MCF 10A (cell line): ENCODE data around the gene LRP10. TPM values are rescaled to one million over a fixed set of nuclear protein-coding genes. Genes with fewer than 3 reads are reported as not detected.

Source experiments
- BruUV-seq: library from RNA; stranded (reverse); fragments of 400-500 nt; replicated peaks from 2 replicates; lab custom pipeline; 2021; lab: Mats Ljungman, UMichigan
- CTCF ChIA-PET: fragments of 300-600 bp; sonication (Branson Sonifier 250); formaldehyde crosslinking; extraction: SDS; loops from one replicate; lab custom pipeline; 2021; ENCODE audit warnings: antibody characterized with exemption, inconsistent platforms; lab: Yijun Ruan, JAX
- POLR2A ChIA-PET: fragments of 300-600, 350-650 bp; sonication (Branson Sonifier 250); formaldehyde crosslinking; extraction: SDS; loops from one replicate; lab custom pipeline; 2020; ENCODE audit warnings: antibody characterized with exemption, inconsistent platforms; lab: Yijun Ruan, JAX
- DNase-seq: peaks from one replicate; pipeline ENCODE4 v3.0.0-alpha.2; 2018; ENCODE audit not compliant: unreplicated experiment
- H3K27ac Mint-ChIP-seq: one replicate; pipeline ENCODE4 v1.8.0; 2022; ENCODE audit warnings: mild to moderate bottlenecking, low read depth, mixed read lengths; ENCODE audit not compliant: unreplicated experiment
- H3K27me3 Mint-ChIP-seq: one replicate; pipeline ENCODE4 v1.8.0; 2022; ENCODE audit warnings: mixed read lengths; ENCODE audit not compliant: insufficient read depth, unreplicated experiment
- H3K36me3 Mint-ChIP-seq: one replicate; pipeline ENCODE4 v1.8.0; 2022; ENCODE audit warnings: mild to moderate bottlenecking, moderate library complexity, mixed read lengths; ENCODE audit not compliant: insufficient read depth, unreplicated experiment
- H3K4me1 Mint-ChIP-seq: one replicate; pipeline ENCODE4 v1.8.0; 2022; ENCODE audit warnings: mixed read lengths; ENCODE audit not compliant: insufficient read depth, unreplicated experiment
- H3K4me3 Mint-ChIP-seq: one replicate; pipeline ENCODE4 v1.8.0; 2022; ENCODE audit warnings: mild to moderate bottlenecking, moderate library complexity, mixed read lengths; ENCODE audit not compliant: unreplicated experiment
- H3K9me3 Mint-ChIP-seq: one replicate; pipeline ENCODE4 v1.8.0; 2022; ENCODE audit warnings: mixed read lengths; ENCODE audit not compliant: unreplicated experiment
- intact Hi-C: fragments of 100-400 bp; cut with micrococcal nuclease; formaldehyde crosslinking; loops from 2 replicates; pipeline ENCODE4 v1.14.1; 2022
- total RNA-seq: library from RNA; stranded (reverse); gene quantifications from 2 replicates; pipeline ENCODE4 v1.2.3, GENCODE V29; 2022
- TF ChIP-seq, protein P1 (sequence below): fragments of 200-600 bp; IDR thresholded peaks from one replicate; pipeline ENCODE4 v1.8.0; 2022; ENCODE audit warnings: antibody characterized with exemption, mild to moderate bottlenecking; ENCODE audit not compliant: unreplicated experiment

LRP10 gene
- total RNA-seq, 1 experiment from 2014 or later: 71.0 TPM

DNA sequence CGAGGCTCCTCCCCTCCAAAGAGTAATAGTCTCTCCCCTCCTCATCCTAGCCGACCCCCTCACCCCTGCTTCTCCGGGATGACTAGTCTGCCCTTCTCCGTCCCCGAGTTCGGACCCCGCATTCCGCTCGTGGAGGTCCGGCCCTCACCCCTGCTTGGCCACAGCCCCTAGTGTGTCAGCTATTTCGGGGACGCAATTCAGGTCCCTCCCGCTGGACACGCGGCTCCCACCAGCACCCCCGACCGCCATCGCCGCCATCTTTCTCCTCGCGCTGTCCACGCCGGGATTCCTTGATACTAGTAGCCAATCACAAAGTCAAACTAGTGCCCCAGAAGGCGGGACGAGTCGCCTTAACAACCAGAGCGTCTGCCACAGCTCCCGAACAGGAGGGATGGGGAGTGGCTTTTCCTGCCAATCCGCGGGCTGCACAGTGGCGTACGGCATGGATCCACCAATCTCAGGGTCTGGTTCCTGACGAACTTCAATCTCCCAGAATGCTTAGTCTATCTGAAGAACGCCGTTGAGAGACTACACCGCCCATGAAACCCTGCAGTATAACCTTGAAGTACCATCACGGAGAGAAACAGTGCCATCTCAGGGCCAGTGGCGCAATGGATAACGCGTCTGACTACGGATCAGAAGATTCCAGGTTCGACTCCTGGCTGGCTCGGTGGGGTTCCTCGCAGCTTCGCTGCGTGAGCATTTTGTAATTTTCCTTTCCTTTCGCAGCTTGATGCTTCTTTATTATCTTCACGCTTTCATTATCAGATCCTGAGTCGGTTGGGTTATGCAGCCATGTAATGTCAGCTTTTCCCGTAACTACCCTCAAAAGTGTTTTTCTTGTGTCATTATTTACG is 57.8 kb downstream of the LRP10 start, which contains the start of gene PRMT5:
Gene PRMT5, minus strand, starts transcription at position 273 of the 857 bp plus-strand sequence. Its CDS starts 15 bp downstream, at position 258.
- no peak within 1 kb of the TSS for H3K4me3 Mint-ChIP-seq
- peaks cover 37% of the 10 kb centered on the region for H3K36me3 Mint-ChIP-seq
- H3K9me3 Mint-ChIP-seq: no peaks in the 10 kb centered on the region
- peak; percentile 99 for DNase-seq
- ChIA-PET POLR2A (interaction anchor here (0.6 to 5.8 kb wide), 36 partner anchors 11 to 388 kb away, joined by 3 to 90 read pairs (median 6); partner anchors contain the start of genes ACIN1, AJUBA, C14orf119 and CDH24), CTCF (interaction anchor here (0.5 to 3.5 kb wide), 34 partner anchors 10 to 630 kb away, joined by 3 to 25 read pairs (median 4); partner anchors contain the start of genes AJUBA, HAUS4 and RBM23)
- no TSS peak for BruUV-seq
- no peaks in the 10 kb centered on the region for H3K27me3 Mint-ChIP-seq
- H3K27ac Mint-ChIP-seq: no peak within 1 kb of the TSS
- intact Hi-C loops: loop anchor here (1.0 to 2.0 kb wide), 3 partner anchors 28 to 129 kb away; partner anchors contain the start of gene HAUS4
- TF ChIP-seq, protein P1, sequence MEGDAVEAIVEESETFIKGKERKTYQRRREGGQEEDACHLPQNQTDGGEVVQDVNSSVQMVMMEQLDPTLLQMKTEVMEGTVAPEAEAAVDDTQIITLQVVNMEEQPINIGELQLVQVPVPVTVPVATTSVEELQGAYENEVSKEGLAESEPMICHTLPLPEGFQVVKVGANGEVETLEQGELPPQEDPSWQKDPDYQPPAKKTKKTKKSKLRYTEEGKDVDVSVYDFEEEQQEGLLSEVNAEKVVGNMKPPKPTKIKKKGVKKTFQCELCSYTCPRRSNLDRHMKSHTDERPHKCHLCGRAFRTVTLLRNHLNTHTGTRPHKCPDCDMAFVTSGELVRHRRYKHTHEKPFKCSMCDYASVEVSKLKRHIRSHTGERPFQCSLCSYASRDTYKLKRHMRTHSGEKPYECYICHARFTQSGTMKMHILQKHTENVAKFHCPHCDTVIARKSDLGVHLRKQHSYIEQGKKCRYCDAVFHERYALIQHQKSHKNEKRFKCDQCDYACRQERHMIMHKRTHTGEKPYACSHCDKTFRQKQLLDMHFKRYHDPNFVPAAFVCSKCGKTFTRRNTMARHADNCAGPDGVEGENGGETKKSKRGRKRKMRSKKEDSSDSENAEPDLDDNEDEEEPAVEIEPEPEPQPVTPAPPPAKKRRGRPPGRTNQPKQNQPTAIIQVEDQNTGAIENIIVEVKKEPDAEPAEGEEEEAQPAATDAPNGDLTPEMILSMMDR: no peak
- H3K4me1 Mint-ChIP-seq: peaks cover 15% of the 10 kb centered on the region

DNA sequence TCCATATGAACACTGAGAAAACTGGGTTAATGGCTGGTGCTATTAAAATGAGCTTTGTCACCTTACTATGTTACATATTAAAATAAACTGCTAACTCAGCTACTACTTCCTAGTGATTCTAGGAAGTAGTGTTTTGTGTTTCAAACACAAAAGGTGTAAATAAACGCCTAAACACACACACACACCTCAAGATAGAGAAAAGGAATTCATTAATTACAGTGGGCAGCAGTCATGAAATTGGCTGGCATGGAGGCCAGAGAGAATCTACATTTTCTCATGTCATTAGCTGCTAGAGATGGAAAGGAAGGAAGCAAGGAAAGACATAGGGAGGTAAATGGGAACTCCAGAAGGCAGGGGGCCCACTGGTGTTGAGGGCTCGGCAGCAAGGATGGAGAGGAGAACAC is 58.4 kb downstream of the LRP10 start:
- peaks cover 30% of the 10 kb centered on the region for H3K36me3 Mint-ChIP-seq
- no peaks in the 10 kb centered on the region for H3K9me3 Mint-ChIP-seq
- no peak for DNase-seq
- H3K27me3 Mint-ChIP-seq: no peaks in the 10 kb centered on the region
- CTCF ChIA-PET: interaction anchor here (0.6 to 3.5 kb wide), 35 partner anchors 9 to 629 kb away, joined by 3 to 25 read pairs (median 4); partner anchors contain the start of genes AJUBA, HAUS4 and RBM23
- POLR2A ChIA-PET: interaction anchor here (0.6 to 5.8 kb wide), 32 partner anchors 11 to 341 kb away, joined by 3 to 90 read pairs (median 6); partner anchors contain the start of genes ACIN1, AJUBA, C14orf119 and CDH24
- intact Hi-C loops: loop anchor here (1.0 to 2.0 kb wide), 4 partner anchors 27 to 129 kb away; partner anchors contain the start of gene HAUS4
- BruUV-seq: no TSS peak
- TF ChIP-seq, protein P1: no peak
- no peak overlapping the region for H3K4me3 Mint-ChIP-seq
- peaks cover 15% of the 10 kb centered on the region for H3K4me1 Mint-ChIP-seq
- no peak overlapping the region for H3K27ac Mint-ChIP-seq

Other genes with a start within 250 kb of the LRP10 start
- not detected in 2 replicates for gene OR6J1, start 227.4 kb upstream of the LRP10 start, total RNA-seq
- 100 and 103 TPM in 2 replicates for gene OXA1L, start 105.1 kb upstream of the LRP10 start, total RNA-seq
- gene SLC7A7, start 56.3 kb upstream of the LRP10 start, total RNA-seq: 0.61 and 0.98 TPM in 2 replicates
- gene MRPL52, start 41.9 kb upstream of the LRP10 start, total RNA-seq: 172 and 186 TPM in 2 replicates
- gene MMP14, start 35.2 kb upstream of the LRP10 start, total RNA-seq: 71.5 and 78.6 TPM in 2 replicates
- 0.26 and 0.47 TPM in 2 replicates for gene REM2, start 11.5 kb downstream of the LRP10 start, total RNA-seq
- gene RBM23, start 47.4 kb downstream of the LRP10 start, total RNA-seq: 57.6 and 60.6 TPM in 2 replicates
- gene PRMT5, start 57.6 kb downstream of the LRP10 start, total RNA-seq: 175 and 201 TPM in 2 replicates
- gene HAUS4, start 85.3 kb downstream of the LRP10 start, total RNA-seq: 39.0 and 44.4 TPM in 2 replicates
- gene AJUBA, start 110.8 kb downstream of the LRP10 start, total RNA-seq: 82.1 and 138 TPM in 2 replicates
- gene C14orf93, start 138.4 kb downstream of the LRP10 start, total RNA-seq: 6.1 and 7.1 TPM in 2 replicates
- 162 and 173 TPM in 2 replicates for gene PSMB5, start 163.2 kb downstream of the LRP10 start, total RNA-seq
- gene PSMB11, start 170.5 kb downstream of the LRP10 start, total RNA-seq: not detected in 2 replicates
- 2.6 and 4.9 TPM in 2 replicates for gene CDH24, start 185.8 kb downstream of the LRP10 start, total RNA-seq
- 197 and 213 TPM in 2 replicates for gene ACIN1, start 223.4 kb downstream of the LRP10 start, total RNA-seq
- 39.6 and 54.8 TPM in 2 replicates for gene C14orf119, start 223.8 kb downstream of the LRP10 start, total RNA-seq
- not detected in 2 replicates for gene CIROP, start 233.2 kb downstream of the LRP10 start, total RNA-seq
- not detected in 2 replicates for gene CEBPE, start 247.5 kb downstream of the LRP10 start, total RNA-seq